Left ventricle myocardium inferior (tissue), 1 donor: Measurements from ENCODE around the gene DUSP28. TPM values are rescaled to one million over a fixed set of nuclear protein-coding genes. Genes with fewer than 3 reads are reported as not detected.
A peak's percentile ranks its signal among the peaks of the same experiment; 100 is the strongest.

Experiments
- DNase-seq: peaks from one replicate; pipeline ENCODE4 v3.0.0-alpha.2; 2020
- H3K27ac ChIP-seq: fragments of 200-600 bp; replicated peaks from 2 replicates; pipeline ENCODE4 v1.8.0; 2021
- H3K27me3 ChIP-seq: fragments of 200-600 bp; 2 replicates; pipeline ENCODE4 v1.8.0; 2021; ENCODE audit warnings: low read depth
- H3K36me3 ChIP-seq: fragments of 200-600 bp; 2 replicates; pipeline ENCODE4 v1.8.0; 2021
- H3K4me1 ChIP-seq: fragments of 200-600 bp; 2 replicates; pipeline ENCODE4 v1.8.0; 2021
- H3K4me3 ChIP-seq: fragments of 200-600 bp; 2 replicates; pipeline ENCODE4 v1.8.0; 2021; ENCODE audit warnings: mild to moderate bottlenecking, moderate library complexity
- H3K9me3 ChIP-seq: fragments of 200-600 bp; replicated peaks from 2 replicates; pipeline ENCODE4 v1.8.0; 2021
- intact Hi-C: fragments of 100-400 bp; cut with micrococcal nuclease; formaldehyde crosslinking; loops from one replicate; pipeline ENCODE4 v1.11.0; 2022
- total RNA-seq: library from RNA; stranded (reverse); fragmentation: NEBNext Ultra II Directional; extraction: Animal tissue kit (Norgen Biotek cat#: 25700); gene quantifications from one replicate; pipeline ENCODE4 v1.2.1, GENCODE V29; 2021
- TF ChIP-seq, protein P1 (sequence below): fragments of 200-600 bp; IDR thresholded peaks from 2 replicates; pipeline ENCODE4 v1.8.0; 2021; ENCODE audit warnings: antibody characterized with exemption, mild to moderate bottlenecking, borderline replicate concordance
- donor health status: DM: no; HTN: yes; CAD: no; lungs with severe emphysema.

DUSP28 gene
- total RNA-seq, 1 donor from 2014 or later, result 19.3 TPM

DNA sequence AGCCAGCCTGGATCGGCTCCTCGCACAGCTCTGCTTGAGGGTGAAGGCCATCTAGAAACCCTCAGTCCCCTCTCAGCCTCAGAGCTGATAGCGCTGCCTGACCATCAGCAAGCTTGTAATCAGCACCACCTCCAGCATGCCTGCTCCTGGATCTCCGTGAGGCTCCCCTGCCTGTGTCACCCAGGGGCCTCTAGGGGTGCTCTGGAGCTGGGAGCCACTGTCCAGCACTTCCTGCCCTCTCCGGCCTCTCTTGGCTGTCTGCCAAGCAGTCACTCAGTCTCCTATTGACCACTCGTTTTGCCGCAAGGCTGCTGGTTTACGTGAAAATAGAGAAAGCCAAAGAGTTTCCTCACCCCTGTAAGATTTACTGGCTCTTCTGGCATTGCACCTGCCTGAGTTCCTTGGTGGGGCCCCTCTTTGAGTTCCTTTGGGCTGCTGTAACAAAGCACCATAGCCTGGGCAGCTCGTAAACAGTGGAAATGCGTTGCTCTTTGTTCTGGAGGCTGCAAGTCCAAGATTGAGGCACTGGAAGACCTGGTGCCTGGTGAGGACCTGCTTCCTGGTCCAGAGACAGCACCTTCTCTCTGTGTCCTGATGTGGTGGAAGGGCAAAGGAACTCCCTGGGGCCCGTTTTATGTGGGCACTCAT, 44.3 kb downstream of the DUSP28 start:
- H3K27ac ChIP-seq, result no peak overlapping the region
- H3K36me3 ChIP-seq, result peaks cover 4% of the 10 kb centered on the region
- DNase-seq, result peak; percentile 74
- intact Hi-C loops, result no loop called here
- TF ChIP-seq, protein P1, sequence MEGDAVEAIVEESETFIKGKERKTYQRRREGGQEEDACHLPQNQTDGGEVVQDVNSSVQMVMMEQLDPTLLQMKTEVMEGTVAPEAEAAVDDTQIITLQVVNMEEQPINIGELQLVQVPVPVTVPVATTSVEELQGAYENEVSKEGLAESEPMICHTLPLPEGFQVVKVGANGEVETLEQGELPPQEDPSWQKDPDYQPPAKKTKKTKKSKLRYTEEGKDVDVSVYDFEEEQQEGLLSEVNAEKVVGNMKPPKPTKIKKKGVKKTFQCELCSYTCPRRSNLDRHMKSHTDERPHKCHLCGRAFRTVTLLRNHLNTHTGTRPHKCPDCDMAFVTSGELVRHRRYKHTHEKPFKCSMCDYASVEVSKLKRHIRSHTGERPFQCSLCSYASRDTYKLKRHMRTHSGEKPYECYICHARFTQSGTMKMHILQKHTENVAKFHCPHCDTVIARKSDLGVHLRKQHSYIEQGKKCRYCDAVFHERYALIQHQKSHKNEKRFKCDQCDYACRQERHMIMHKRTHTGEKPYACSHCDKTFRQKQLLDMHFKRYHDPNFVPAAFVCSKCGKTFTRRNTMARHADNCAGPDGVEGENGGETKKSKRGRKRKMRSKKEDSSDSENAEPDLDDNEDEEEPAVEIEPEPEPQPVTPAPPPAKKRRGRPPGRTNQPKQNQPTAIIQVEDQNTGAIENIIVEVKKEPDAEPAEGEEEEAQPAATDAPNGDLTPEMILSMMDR, result peak; percentile 77
- H3K4me1 ChIP-seq, result peaks cover 15% of the 10 kb centered on the region
- no peaks in the 10 kb centered on the region for H3K27me3 ChIP-seq
- no peak overlapping the region for H3K4me3 ChIP-seq
- H3K9me3 ChIP-seq, result no peaks in the 10 kb centered on the region

DNA sequence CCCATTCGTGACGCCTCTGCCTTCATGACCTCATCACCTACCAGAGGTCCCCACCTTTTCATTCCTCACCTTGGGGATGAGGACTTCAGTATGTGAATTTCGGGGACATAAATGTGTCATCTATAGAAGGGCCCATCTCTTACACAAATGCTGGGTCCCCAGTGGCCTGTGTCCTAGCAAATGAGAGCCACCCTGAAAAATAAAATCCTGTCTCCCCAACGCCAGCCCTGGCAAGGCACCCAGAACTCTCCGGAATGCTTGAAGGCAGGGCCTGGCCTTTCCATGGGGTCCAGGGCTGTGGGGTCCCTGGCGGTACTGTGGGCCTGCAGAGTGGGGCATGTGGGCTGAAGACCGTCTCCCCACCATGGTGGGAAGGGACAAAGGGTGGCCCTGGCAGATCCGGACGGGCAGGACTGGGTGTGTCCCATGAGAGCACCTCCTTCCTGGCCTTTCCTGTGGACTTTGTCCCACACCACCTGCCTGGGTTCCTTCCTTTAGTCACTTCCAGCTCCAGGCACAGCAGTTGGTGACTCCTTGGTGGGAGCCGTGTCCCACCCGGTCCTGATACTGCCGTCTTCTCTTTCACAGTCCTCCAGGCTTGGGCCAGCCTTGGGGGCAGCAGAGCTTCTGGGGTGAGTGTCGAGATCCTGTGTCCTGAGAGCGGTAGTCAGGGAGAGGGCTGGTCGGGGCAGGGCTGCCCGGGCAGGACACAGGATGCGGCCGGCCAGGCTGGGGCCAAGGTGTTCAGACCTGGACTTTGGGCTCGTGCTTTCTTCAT, 45.0 kb downstream of the DUSP28 start:
- intact Hi-C loops, result no loop called here
- Histone ChIP-seq H3K4me3 (no peak overlapping the region), H3K4me1 (peaks cover 15% of the 10 kb centered on the region), H3K27me3 (no peaks in the 10 kb centered on the region), H3K9me3 (no peaks in the 10 kb centered on the region), H3K27ac (no peak overlapping the region), H3K36me3 (peaks cover 4% of the 10 kb centered on the region)
- DNase-seq, result no peak
- TF ChIP-seq, protein P1, result no peak

DNA sequence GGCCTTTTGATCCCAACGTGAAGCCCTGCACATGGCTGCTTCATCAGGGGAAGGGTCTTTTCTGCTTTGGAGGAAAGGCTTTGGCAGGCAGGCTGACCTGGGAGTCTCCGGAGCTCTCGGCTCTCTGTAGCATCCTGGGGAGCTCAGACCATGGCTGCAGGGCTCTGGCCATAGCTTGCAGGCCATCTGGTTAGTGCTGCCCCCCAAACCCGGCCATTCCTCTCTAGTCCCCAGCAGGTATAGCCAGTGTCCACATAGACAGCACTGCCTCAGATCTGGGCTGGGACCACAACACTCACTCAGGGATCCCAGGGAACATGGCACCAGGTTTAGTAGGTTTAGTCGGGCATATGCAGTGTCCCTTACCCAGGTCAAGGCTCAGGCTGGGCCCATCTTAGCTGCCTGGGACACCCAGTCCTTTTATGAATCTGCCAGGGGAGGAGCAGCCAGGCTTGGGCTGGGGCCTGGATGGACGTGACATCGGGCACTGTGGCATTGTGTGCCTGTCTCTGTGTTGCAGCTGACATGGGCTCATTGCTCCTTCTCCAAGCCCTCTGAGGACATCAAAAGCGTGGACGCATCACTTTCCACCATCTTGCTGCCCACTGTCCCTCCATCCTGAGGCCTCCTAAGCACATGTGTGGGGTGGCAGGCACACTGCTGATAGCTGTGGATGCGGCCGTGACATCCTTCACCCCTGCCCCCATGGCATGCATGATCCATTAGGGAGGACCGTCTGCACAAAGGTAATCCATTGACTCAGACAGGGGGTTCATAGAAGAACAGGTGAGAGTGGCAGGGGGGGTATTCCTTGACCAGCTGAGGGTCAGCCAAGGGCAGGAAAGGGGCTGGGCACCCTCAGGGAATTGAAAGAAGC, 45.9 kb downstream of the DUSP28 start:
- no peak for DNase-seq

DNA sequence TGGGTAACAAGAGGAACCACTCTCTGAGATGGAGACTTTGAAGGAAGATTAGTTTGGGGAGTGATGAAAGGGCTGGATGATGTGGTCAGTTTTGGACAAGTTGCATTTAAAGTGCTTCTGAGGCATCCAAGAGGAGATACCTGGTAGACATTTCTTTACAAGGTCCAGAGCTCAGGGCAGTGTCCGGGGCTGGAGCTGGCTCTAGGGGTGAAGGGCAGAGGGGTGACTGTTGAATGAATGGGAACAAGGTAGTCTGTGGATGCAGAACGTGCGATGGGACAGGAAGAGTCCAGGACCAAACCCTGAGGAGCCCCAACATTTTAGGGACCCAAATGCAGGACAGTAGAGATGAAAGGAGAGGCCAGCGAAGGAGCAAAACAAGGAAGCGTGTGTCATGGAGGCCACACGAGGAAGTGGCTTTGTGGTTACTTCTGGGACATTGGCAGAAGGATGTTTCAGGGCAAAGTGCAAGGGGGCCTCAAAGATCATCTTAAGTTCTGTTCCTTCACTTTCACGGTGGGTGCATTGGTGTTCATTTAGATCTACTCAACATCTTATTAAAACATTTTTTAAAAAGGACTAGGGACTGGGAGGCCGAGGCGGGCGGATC, 51.5 kb downstream of the DUSP28 start:
- TF ChIP-seq, protein P1, result no peak
- no peak for DNase-seq
- Histone ChIP-seq H3K4me1 (no peaks in the 10 kb centered on the region), H3K36me3 (no peaks in the 10 kb centered on the region), H3K9me3 (no peaks in the 10 kb centered on the region), H3K4me3 (no peak overlapping the region), H3K27me3 (no peaks in the 10 kb centered on the region), H3K27ac (no peak overlapping the region)
- intact Hi-C loops, result loop anchor here (5.0 kb wide), 1 partner anchor 136 kb away; no protein-coding TSS in a partner anchor

More for the DNA sequence above, 45.9 kb downstream of the DUSP28 start:
- intact Hi-C loops, result no loop called here
- H3K9me3 ChIP-seq, result no peaks in the 10 kb centered on the region
- H3K36me3 ChIP-seq, result no peaks in the 10 kb centered on the region
- no peak overlapping the region for H3K4me3 ChIP-seq
- H3K27me3 ChIP-seq, result no peaks in the 10 kb centered on the region
- TF ChIP-seq, protein P1, result no peak
- peaks cover 15% of the 10 kb centered on the region for H3K4me1 ChIP-seq
- H3K27ac ChIP-seq, result no peak overlapping the region

Other genes starting within 250 kb of the DUSP28 start
- 187 TPM for gene GPC1, start 124.7 kb upstream of the DUSP28 start, total RNA-seq
- gene ANKMY1, start 2.4 kb upstream of the DUSP28 start, total RNA-seq, result 4.0 TPM
- gene RNPEPL1, start 8.1 kb downstream of the DUSP28 start, total RNA-seq, result 80.1 TPM
- 31.2 TPM for gene CAPN10, start 26.4 kb downstream of the DUSP28 start, total RNA-seq
- gene GPR35, start 65.1 kb downstream of the DUSP28 start, total RNA-seq, result 1.3 TPM
- not detected for gene AQP12B, start 122.5 kb downstream of the DUSP28 start, total RNA-seq
- not detected for gene AQP12A, start 131.5 kb downstream of the DUSP28 start, total RNA-seq